Activated CD4-positive, alpha-beta T cell treated with anti-CD3 and anti-CD28 coated beads, Interleukin-10, Interleukin-2, amounts not matched to agents 100 ng/mL and 50 ng/mL, durations not matched to agents 16 hours and 8 hours (primary cell): ENCODE data around the gene LRRC28.
"Not testable (repeated sequence)": the region's sequence is repeated elsewhere in the genome, so short reads cannot be mapped to it uniquely, and the experiment has no call there.

Source experiments
- DNase-seq: peaks from one replicate; pipeline ENCODE4 v3.0.0-alpha.2; 2020

Gene LRRC28

GRCh38 chr15:99345242-99345641 is 94.0 kb downstream of the LRRC28 start:
- no peak for DNase-seq

GRCh38 chr15:99345832-99346462 is 94.7 kb downstream of the LRRC28 start:
- no peak for DNase-seq

- no peak for DNase-seq
Observed at GRCh38 chr15:99347574-99347973, 96.3 kb downstream of the LRRC28 start.

GRCh38 chr15:99348412-99348811 is 97.1 kb downstream of the LRRC28 start:
- DNase-seq: no peak

- DNase-seq: no peak
Observed at GRCh38 chr15:99350408-99350807, 99.1 kb downstream of the LRRC28 start.

GRCh38 chr15:99359769-99360168 is 108.5 kb downstream of the LRRC28 start:
- no peak for DNase-seq

- no peak for DNase-seq
Observed at GRCh38 chr15:99361545-99362185, 110.4 kb downstream of the LRRC28 start.

- no peak for DNase-seq
Observed at GRCh38 chr15:99365242-99365641, 114.0 kb downstream of the LRRC28 start.

GRCh38 chr15:99366013-99366412 is 114.7 kb downstream of the LRRC28 start:
- no peak for DNase-seq

- no peak for DNase-seq
Observed at GRCh38 chr15:99368743-99369142, 117.5 kb downstream of the LRRC28 start.

GRCh38 chr15:99369196-99369595 is 117.9 kb downstream of the LRRC28 start:
- DNase-seq: peak; percentile 76

- DNase-seq: peak; percentile 82
Observed at GRCh38 chr15:99371180-99372103, 120.2 kb downstream of the LRRC28 start.

GRCh38 chr15:99385005-99385669 is 133.9 kb downstream of the LRRC28 start:
- DNase-seq: no peak

GRCh38 chr15:99385865-99386264 is 134.6 kb downstream of the LRRC28 start:
- DNase-seq: no peak

GRCh38 chr15:99386391-99386790 is 135.1 kb downstream of the LRRC28 start:
- DNase-seq: no peak

GRCh38 chr15:99387421-99388168 is 136.3 kb downstream of the LRRC28 start:
- no peak for DNase-seq

GRCh38 chr15:99390667-99391066 is 139.4 kb downstream of the LRRC28 start:
- no peak for DNase-seq

- DNase-seq: no peak
Observed at GRCh38 chr15:99393641-99394040, 142.4 kb downstream of the LRRC28 start.

GRCh38 chr15:99396375-99396774 is 145.1 kb downstream of the LRRC28 start:
- no peak for DNase-seq

- DNase-seq: no peak
Observed at GRCh38 chr15:99399061-99399460, 147.8 kb downstream of the LRRC28 start.

GRCh38 chr15:99399618-99400017 is 148.3 kb downstream of the LRRC28 start:
- DNase-seq: no peak

GRCh38 chr15:99401216-99401615 is 149.9 kb downstream of the LRRC28 start:
- DNase-seq: not testable (repeated sequence)
